GM12891 (cell line): ENCODE data around the gene OIT3.

Experiments used
- DNase-seq: peaks from one replicate; pipeline ENCODE4 v3.0.0; 2011; ENCODE audit warnings: low spot score; ENCODE audit not compliant: insufficient read length
- FAIRE-seq: peaks from 2 replicates; lab custom pipeline; 2011; peaks lifted over from hg19 to GRCh38; lab: Jason Lieb, UNC
- PAX5 ChIP-seq: IDR thresholded peaks from 2 replicates; pipeline ENCODE4 v1.6.1; 2011; ENCODE audit warnings: low read length, moderate library complexity, mild to moderate bottlenecking; ENCODE audit not compliant: insufficient read depth, severe bottlenecking
- POLR2A ChIP-seq: IDR thresholded peaks from 2 replicates; pipeline ENCODE4 v1.6.1; 2011; ENCODE audit warnings: low read depth, low read length, control low read depth
- POLR2AphosphoS5 ChIP-seq: IDR thresholded peaks from 2 replicates; pipeline ENCODE4 v1.6.1; 2011; ENCODE audit warnings: low read depth, low read length, control low read depth
- POU2F2 ChIP-seq: IDR thresholded peaks from 2 replicates; pipeline ENCODE4 v1.6.1; 2011; ENCODE audit warnings: low read depth, mild to moderate bottlenecking, control low read depth, low read length, moderate library complexity
- SPI1 ChIP-seq: IDR thresholded peaks from 2 replicates; pipeline ENCODE4 v1.6.1; 2011; ENCODE audit warnings: low read depth, low read length, control low read depth
- TAF1 ChIP-seq: IDR thresholded peaks from 2 replicates; pipeline ENCODE4 v1.6.1; 2011; ENCODE audit warnings: low read depth, low read length, control low read depth

The OIT3 gene

DNA sequence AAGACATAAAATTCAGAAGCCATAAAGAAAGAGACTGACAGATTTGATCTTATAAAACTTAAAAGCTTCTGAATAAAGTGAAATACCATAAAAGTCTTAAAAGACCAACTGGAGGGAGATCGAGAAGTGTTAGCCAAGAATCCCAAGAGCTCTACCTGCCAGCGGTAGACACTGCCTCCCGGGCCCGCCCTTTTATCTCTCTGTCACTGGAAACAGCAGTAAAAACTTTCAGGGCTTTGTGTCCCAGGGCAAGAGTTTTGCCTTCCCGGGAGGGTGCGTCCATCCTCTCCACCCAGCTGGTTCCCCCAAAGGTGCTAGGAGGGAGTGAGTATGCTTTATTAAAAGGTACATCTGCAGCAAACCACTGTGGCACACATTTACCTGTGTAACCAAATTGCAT lies 55.2 kb downstream of the OIT3 start:
- DNase-seq (no peak), FAIRE-seq (no peak)
- no peak for TF ChIP-seq SPI1
- no peak for TF ChIP-seq PAX5
- TF ChIP-seq TAF1: no peak
- TF ChIP-seq POLR2AphosphoS5: no peak
- no peak for TF ChIP-seq POLR2A
- no peak for TF ChIP-seq POU2F2

DNA sequence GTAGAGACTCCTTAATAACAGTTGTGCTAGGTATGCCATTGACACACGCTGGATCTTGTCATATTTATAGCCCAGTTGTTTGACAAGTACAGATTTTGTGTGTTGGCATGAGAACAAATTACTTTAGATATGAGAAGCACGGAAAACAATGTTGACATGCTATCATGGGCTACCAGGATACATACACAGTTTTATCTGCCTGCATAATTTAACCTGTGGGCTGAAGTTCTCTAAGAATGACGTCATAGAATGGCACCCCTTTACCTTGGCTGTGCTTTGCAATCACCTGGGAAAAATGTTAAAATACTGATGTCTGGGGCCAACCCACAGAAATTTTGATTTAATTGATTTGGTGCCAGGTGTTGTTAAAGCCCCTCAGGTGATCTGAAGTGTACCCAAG lies 58.2 kb downstream of the OIT3 start:
- TF ChIP-seq POU2F2 (no peak), SPI1 (no peak), POLR2AphosphoS5 (no peak), PAX5 (no peak), POLR2A (no peak)
- DNase-seq (no peak), FAIRE-seq (no peak)

DNA sequence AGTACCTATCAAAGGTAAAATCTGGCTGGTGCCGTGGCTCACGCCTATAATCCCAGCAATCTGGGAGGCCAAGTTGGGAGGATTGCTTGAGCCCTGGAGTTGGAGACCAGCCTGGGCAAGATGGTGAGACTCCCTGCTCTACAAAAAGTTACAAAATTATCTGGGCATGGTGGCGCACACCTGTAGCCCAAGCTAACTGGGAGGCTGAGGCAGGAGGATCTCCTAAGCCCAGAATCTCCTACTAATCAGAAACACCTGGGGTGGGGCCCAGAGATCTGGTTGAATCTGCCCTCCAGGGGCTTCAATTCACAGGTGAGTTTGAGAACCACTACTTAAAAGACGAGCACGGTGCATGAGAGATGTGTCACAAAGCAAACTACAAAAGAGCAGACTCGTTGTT lies 58.6 kb downstream of the OIT3 start:
- DNase-seq (no peak), FAIRE-seq (no peak)
- TF ChIP-seq POLR2A: no peak
- TF ChIP-seq POLR2AphosphoS5: no peak
- TF ChIP-seq POU2F2: no peak
- no peak for TF ChIP-seq PAX5
- no peak for TF ChIP-seq SPI1
- no peak for TF ChIP-seq TAF1

DNA sequence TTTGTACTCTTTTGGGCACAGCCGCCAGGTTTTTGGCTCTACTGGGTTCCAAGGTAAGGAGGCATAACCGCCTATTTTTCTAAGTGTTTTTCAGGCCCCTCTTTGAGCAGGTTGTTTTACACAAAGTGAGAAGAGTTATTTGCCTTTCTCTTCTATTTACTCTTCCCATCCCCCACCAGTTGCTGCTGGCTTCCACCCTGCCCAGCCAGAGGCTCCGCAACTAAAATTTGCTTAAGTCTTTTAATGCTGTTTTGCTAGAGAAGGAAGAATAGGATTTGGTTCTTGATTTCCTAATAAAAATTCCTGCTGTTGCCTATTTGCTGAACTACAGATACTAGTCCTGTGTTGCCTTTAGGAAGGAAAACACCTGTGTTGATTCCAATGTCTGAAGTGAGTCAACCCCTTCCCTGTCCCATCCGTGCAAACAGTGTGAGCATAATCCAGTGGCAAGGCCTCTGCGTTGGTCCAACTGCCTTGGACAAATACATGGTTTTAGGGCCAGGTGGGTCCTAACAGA lies 59.2 kb downstream of the OIT3 start:
- DNase-seq (no peak), FAIRE-seq (no peak)
- TF ChIP-seq POLR2A (no peak), PAX5 (no peak), SPI1 (no peak), POU2F2 (no peak), POLR2AphosphoS5 (no peak), TAF1 (no peak)

DNA sequence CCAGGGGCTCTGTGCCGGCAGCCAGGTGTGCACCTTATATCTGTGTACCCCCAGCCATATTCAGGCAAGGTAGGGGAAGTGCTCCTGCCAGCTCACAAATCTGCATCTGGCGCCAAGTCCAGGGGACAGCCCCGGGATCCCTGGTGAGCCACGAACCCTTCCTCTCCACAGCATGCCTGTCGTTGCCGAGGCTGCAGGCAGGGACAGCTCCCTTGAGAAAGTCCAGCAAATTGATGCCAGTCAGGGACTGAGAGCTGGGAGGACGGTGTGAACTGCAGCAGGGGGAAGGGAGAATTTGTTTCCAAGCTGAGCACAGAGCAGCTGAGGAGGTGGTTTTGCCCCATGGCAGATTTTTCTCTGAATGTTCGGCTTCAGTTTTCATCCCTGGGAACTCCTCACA lies 60.1 kb downstream of the OIT3 start:
- no peak for DNase-seq
- no peak for FAIRE-seq
- TF ChIP-seq TAF1 (no peak), SPI1 (no peak), POLR2AphosphoS5 (no peak), POU2F2 (no peak), PAX5 (no peak), POLR2A (no peak)

DNA sequence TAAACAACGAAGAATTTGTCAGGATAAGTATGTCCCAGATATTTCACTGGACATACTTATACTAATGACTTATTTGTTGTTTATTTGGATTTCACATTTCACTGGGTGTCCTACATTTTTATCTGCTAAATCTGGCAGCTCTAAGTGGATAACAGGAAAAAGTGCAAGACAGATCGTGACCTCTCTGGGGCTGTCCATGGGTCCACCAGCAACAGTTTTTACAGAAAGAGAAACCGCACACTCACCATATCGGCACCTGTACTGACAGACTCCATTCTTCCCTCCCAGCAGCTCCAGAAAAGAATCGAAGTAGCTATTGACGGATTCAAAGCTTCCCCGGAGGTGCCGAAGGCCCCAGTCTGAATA lies 60.7 kb downstream of the OIT3 start:
- FAIRE-seq (no peak), DNase-seq (no peak)
- TF ChIP-seq SPI1 (no peak), POLR2AphosphoS5 (no peak), PAX5 (no peak), POLR2A (no peak), POU2F2 (no peak), TAF1 (no peak)

DNA sequence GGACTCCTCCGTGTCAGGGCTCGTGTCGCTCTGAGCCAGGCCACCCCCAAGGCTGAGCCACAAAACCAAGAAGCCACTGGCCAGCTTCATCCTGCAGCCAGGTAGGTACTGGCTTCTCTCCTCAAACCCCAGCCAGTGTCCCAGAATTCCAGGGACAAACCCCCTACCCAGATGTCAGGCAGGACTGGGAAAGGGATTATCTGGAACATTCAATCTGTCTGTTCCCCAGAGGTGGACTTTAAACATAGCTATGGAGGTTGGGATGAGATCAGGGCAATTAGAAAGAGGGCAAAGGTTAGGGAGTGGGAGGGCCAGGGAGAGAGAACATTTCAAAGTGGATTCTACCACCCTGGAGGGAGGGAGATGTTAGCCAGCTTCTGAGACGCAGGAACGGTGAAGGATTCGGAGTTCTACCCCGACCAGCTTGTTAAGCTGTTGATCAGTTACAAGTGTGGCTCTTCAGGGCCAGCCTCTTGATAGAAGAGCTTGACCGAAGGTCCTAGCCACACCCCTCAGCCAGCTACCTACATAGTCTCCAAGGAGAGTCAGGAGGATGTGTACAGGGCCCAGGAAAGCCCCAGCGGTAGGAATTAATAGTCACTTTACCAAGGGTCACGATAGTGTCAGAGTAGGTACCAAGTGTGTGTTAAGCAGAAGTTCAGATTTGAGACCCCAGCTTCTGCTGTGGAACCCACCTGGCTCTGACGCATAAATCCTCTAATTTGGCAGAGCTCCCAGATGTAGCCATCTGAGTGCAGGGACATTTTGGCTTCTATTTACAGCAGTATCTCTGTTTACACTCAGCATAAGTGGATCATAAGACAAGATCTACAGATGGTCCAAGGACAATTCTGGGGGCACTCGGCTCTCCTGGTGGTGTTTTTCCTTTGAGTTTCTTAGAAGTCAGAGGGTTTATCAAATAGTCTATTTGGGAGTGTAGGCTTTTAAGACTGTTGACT lies 61.3 kb downstream of the OIT3 start, which contains the start of gene PLA2G12B:
Gene PLA2G12B (minus strand): TSS at position 211 of the 959 bp plus-strand sequence. CDS start 121 bp downstream, at position 90.
- TF ChIP-seq POLR2AphosphoS5 (no peak), POLR2A (no peak)
- FAIRE-seq (no peak), DNase-seq (no peak)

DNA sequence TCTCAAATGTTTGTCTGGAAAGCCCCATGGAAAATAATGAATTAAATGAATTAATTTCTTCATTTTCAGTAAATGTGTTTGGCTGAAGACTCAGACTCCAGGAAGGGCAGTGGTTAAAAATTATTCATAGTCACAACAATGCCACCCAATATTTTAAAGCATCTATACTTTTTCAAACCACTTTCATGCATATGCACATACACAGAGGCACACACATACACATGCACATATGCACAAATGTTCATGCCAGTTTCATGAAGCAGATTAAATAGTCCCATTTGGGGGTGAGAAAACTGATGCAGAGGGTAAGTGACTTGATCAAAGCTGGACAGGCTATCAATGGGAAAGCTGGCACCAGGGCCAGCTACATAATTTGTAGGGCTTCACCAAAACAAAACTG lies 62.5 kb downstream of the OIT3 start:
- TF ChIP-seq TAF1 (no peak), PAX5 (no peak), SPI1 (no peak), POLR2A (no peak)
- no peak for FAIRE-seq
- no peak for DNase-seq

DNA sequence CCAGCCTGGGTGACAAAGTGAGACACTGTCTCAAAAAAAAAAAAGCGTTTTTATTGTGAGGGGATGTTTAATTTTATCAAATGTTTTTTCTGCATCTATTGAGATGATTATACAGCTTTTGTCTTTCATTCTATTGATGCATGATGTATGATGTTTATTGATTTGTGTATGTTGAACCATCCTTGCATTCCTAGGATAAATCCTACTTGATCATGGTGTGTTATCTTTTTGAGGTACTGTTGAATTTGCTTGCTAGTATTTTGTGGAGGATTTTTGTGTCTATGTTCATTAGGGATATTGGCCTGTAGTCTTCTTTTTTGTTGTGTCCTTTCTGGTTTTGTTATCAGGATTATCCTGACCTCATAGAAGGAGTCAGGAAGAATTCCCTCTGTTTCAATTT lies 83.3 kb downstream of the OIT3 start:
- no peak for FAIRE-seq
- no peak for TF ChIP-seq PAX5
- TF ChIP-seq POU2F2: no peak
- TF ChIP-seq TAF1: no peak
- TF ChIP-seq POLR2A: no peak
- no peak for TF ChIP-seq POLR2AphosphoS5
- TF ChIP-seq SPI1: no peak
- no peak for DNase-seq

DNA sequence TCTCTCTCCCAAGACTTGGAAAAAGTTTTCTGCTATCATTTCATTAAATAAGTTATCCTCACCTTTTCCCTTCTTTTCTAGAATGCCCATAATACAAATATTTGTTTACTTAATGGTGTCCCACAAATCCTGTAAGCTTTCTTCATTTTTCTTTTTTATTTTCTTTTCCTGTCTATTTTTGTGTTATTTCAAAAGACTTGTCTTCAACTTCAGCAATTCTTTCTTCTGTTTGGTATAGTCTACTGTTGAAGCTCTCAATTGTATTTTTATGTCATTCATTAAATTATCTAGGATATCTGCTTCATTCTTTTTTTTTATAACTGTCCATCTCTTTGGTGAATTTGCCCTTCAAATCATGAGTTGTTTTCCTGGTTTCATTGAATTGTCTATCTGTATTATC lies 86.2 kb downstream of the OIT3 start:
- no peak for FAIRE-seq
- no peak for TF ChIP-seq SPI1
- no peak for TF ChIP-seq PAX5
- TF ChIP-seq POLR2AphosphoS5: no peak
- TF ChIP-seq POLR2A: no peak
- TF ChIP-seq TAF1: no peak
- DNase-seq: no peak
